Esophagus muscularis mucosa (tissue), 4 donors: ENCODE results near the gene WNT6. TPM values are rescaled to one million over a fixed set of nuclear protein-coding genes. Genes with fewer than 3 reads are reported as not detected.

ENCODE experiments used
- DNase-seq: peaks from one replicate; pipeline ENCODE4 v3.0.0-alpha.2; 2017; ENCODE audit errors: extremely low spot score
- H3K27ac ChIP-seq, 4 donors: fragments of 200-600 bp; sonication (generic); replicated peaks in 1 of 4; 1 replicate in 3 of 4; 2 replicates in 1 of 4; pipeline ENCODE4 v1.5.1; 2016 to 2019; ENCODE audit warnings: mild to moderate bottlenecking in 1 of 4
- H3K27me3 ChIP-seq, 4 donors: fragments of 200-600 bp; sonication (generic); one replicate each; pipeline versions ENCODE4 v1.5.1 to v1.6.0; 2016 to 2019
- H3K36me3 ChIP-seq, 4 donors: fragments of 200-600 bp; sonication (generic); one replicate each; pipeline ENCODE4 v1.5.1; 2016 to 2019
- H3K4me1 ChIP-seq, 4 donors: fragments of 200-600 bp; sonication (generic); one replicate each; pipeline ENCODE4 v1.5.1; 2016 to 2019
- H3K4me3 ChIP-seq, 4 donors: fragments of 200-600 bp; sonication (generic); 1 replicate in 2 of 4; 2 replicates in 2 of 4; pipeline ENCODE4 v1.5.1; 2016 to 2019; ENCODE audit warnings: mild to moderate bottlenecking in 4 of 4, moderate library complexity in 1 of 4
- H3K9me3 ChIP-seq, 4 donors: fragments of 200-600 bp; sonication (generic); 1 replicate in 3 of 4; 2 replicates in 1 of 4; pipeline ENCODE4 v1.5.1; 2016 to 2019
- CTCF ChIP-seq, 3 experiments: fragments of 200-600 bp in 2 of 3; fragments of 450-650 bp in 1 of 3; sonication (generic) in 2 of 3; IDR thresholded peaks; one replicate each; pipeline ENCODE4 v1.5.1; 2017 to 2019; ENCODE audit warnings: antibody characterized with exemption in 3 of 3, mild to moderate bottlenecking in 2 of 3, moderate library complexity in 1 of 3
- EP300 ChIP-seq: sonication (generic); formaldehyde crosslinking; IDR thresholded peaks from one replicate; pipeline ENCODE4 v1.6.1; 2017; ENCODE audit warnings: antibody characterized with exemption
- POLR2A ChIP-seq: fragments of 450-650 bp; IDR thresholded peaks from one replicate; pipeline ENCODE4 v1.6.1; 2017; ENCODE audit warnings: antibody characterized with exemption, moderate library complexity, mild to moderate bottlenecking, low read depth
- POLR2AphosphoS5 ChIP-seq, 2 donors: sonication (generic); formaldehyde crosslinking; IDR thresholded peaks; one replicate each; pipeline ENCODE4 v1.6.1; 2017; ENCODE audit warnings: antibody characterized with exemption in 2 of 2
- WGBS: methylation state at CpG from one replicate; pipeline ENCODE4 v1.1.5; 2018; 5-methylcytosine and 5-hydroxymethylcytosine counted together
- intact Hi-C: fragments of 100-400 bp; cut with DNase I; formaldehyde crosslinking; loops from one replicate; pipeline ENCODE4 v1.15.1; 2023
- total RNA-seq, 4 donors: library from RNA; depleted of rRNA; stranded (reverse); fragments of >200 nt; gene quantifications; one replicate each; pipeline versions ENCODE4 v1.1.0 to v1.2.1, GENCODE V29; 2016

Gene WNT6
- total RNA-seq, 4 donors from 2014 or later = 2.9 to 14.3 (median 8.0) TPM

- H3K4me1 ChIP-seq = peaks cover 0 to 23% (median 14%) of the 10 kb centered on the region in 4 donors
- WGBS = 64% methylated on average over 7 of the region's 14 CpGs
Observed at GRCh38 chr2:218827701-218828476, 31.7 kb upstream of the WNT6 start.

DNA sequence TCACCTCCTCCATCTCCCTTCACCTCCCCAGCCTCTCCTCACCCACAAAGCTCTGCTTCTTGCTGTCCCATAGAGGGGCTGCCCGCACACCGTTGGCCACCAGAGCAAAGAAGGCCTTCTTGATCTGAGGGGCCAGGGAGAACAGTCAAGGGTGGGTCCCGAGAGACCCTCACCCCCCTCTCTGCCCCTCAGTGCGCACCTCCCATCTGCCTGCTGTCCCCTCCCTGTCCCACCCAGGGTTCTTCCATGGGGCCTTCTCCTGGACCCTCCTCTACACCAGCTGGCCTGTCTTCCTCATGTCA is 31.2 kb upstream of the WNT6 start:
- Histone ChIP-seq H3K27me3 (peaks cover 0 to 50% (median 0%) of the 10 kb centered on the region in 4 donors), H3K4me1 (peaks cover 0 to 28% (median 14%) of the 10 kb centered on the region in 4 donors), H3K4me3 (no peak overlapping the region), H3K27ac (no peak overlapping the region), H3K9me3 (no peaks in the 10 kb centered on the region), H3K36me3 (no peaks in the 10 kb centered on the region)
- 89% methylated on average over 4 of the region's 4 CpGs for WGBS
- no peak for DNase-seq
- TF ChIP-seq POLR2AphosphoS5 (IDR thresholded peaks at IDR 0.05) (no peak), CTCF (IDR thresholded peaks at IDR 0.05) (no peak), POLR2A (no peak), EP300 (no peak)
- intact Hi-C loops = no loop called here

More at GRCh38 chr2:218827701-218828476, 31.7 kb upstream of the WNT6 start:
- intact Hi-C loops = no loop called here
- Histone ChIP-seq H3K27me3 (peaks cover 0 to 49% (median 0%) of the 10 kb centered on the region in 4 donors), H3K9me3 (no peaks in the 10 kb centered on the region), H3K4me3 (no peak overlapping the region), H3K27ac (no peak overlapping the region), H3K36me3 (no peaks in the 10 kb centered on the region)
- no peak for DNase-seq
- TF ChIP-seq CTCF (IDR thresholded peaks at IDR 0.05) (no peak), EP300 (no peak), POLR2AphosphoS5 (IDR thresholded peaks at IDR 0.05) (no peak), POLR2A (no peak)

GRCh38 chr2:218829868-218830451 is 29.6 kb upstream of the WNT6 start:
- Histone ChIP-seq H3K27me3 (peaks cover 0 to 65% (median 0%) of the 10 kb centered on the region in 4 donors), H3K4me1 (peaks cover 0 to 31% (median 14%) of the 10 kb centered on the region in 4 donors), H3K27ac (no peak overlapping the region), H3K9me3 (no peaks in the 10 kb centered on the region), H3K36me3 (no peaks in the 10 kb centered on the region), H3K4me3 (no peak overlapping the region)
- 78% methylated on average over 15 of the region's 17 CpGs for WGBS
- intact Hi-C loops = no loop called here
- DNase-seq = peak; percentile 92
- TF ChIP-seq POLR2A (no peak), EP300 (no peak), CTCF (IDR thresholded peaks at IDR 0.05) (no peak), POLR2AphosphoS5 (IDR thresholded peaks at IDR 0.05) (no peak)

- DNase-seq = no peak
- TF ChIP-seq EP300 = no peak
- no peak for TF ChIP-seq POLR2A
- no peak for TF ChIP-seq POLR2AphosphoS5 (IDR thresholded peaks at IDR 0.05)
- TF ChIP-seq CTCF (IDR thresholded peaks at IDR 0.05) = no peak
- H3K36me3 ChIP-seq = no peaks in the 10 kb centered on the region
- intact Hi-C loops = no loop called here
- no peaks in the 10 kb centered on the region for H3K9me3 ChIP-seq
- no peak overlapping the region for H3K27ac ChIP-seq
- peaks cover 0 to 31% (median 14%) of the 10 kb centered on the region in 4 donors for H3K4me1 ChIP-seq
- H3K4me3 ChIP-seq = no peak overlapping the region
- WGBS = 63% methylated on average over 3 of the region's 3 CpGs
- H3K27me3 ChIP-seq = peaks cover 0 to 72% (median 0%) of the 10 kb centered on the region in 4 donors
Observed at GRCh38 chr2:218830526-218831306, 28.9 kb upstream of the WNT6 start.
